B cell (primary cell): Measurements from ENCODE around the gene KCNH1.

ENCODE experiments used
- CTCF ChIP-seq: fragments of 200-600 bp; IDR thresholded peaks from one replicate; pipeline ENCODE4 v1.8.0; 2022; ENCODE audit warnings: antibody characterized with exemption, mild to moderate bottlenecking
- EZH2 ChIP-seq: IDR thresholded peaks from 2 replicates; pipeline ENCODE4 v1.6.1; 2012; ENCODE audit warnings: borderline replicate concordance, low read depth, mild to moderate bottlenecking, moderate library complexity, low read length; ENCODE audit not compliant: insufficient read depth, poor library complexity, severe bottlenecking

GRCh38 chr1:210647406-210648333, 486.3 kb downstream of the KCNH1 start:
- TF ChIP-seq CTCF (no peak), EZH2 (no peak)
